PC-9 (cell line): Measurements from ENCODE around the gene TLL2. TPM values are rescaled to one million over a fixed set of nuclear protein-coding genes. Genes with fewer than 3 reads are reported as not detected.

Source experiments
- BruUV-seq: library from RNA; stranded (reverse); fragments of 400-500 nt; replicated peaks from 2 replicates; lab custom pipeline; 2021; lab: Mats Ljungman, UMichigan
- CTCF ChIA-PET: fragments of 300-600 bp; sonication (Branson Sonifier 250); formaldehyde crosslinking; loops from one replicate; lab custom pipeline; 2022; ENCODE audit warnings: antibody characterized with exemption; lab: Charles Lee
- POLR2A ChIA-PET: fragments of 300-600 bp; sonication (Branson Sonifier 250); formaldehyde crosslinking; loops from one replicate; lab custom pipeline; 2022; ENCODE audit warnings: antibody characterized with exemption; ENCODE audit not compliant: unreplicated experiment; lab: Charles Lee
- DNase-seq, 2 experiments: peaks; one replicate each; pipeline versions ENCODE4 v3.0.0 to v3.0.0-alpha.2; 2015 to 2022; ENCODE audit warnings: mixed read lengths in 1 of 2
- H2AFZ ChIP-seq: fragments of 200-600 bp; sonication (generic); 2 replicates; pipeline ENCODE4 v1.8.1; 2017; ENCODE audit warnings: antibody characterized with exemption
- H3F3A ChIP-seq: fragments of 200-600 bp; sonication (generic); 2 replicates; pipeline ENCODE4 v1.8.1; 2017; ENCODE audit warnings: antibody characterized with exemption, mild to moderate bottlenecking, low read depth; ENCODE audit not compliant: insufficient read depth
- H3K27ac ChIP-seq: fragments of 200-600 bp; sonication (generic); 2 replicates; pipeline ENCODE4 v1.6.1; 2016; ENCODE audit warnings: mixed run types
- H3K27me3 ChIP-seq: fragments of 200-600 bp; sonication (generic); 2 replicates; pipeline ENCODE4 v1.6.1; 2016; ENCODE audit warnings: low read depth, mixed run types; ENCODE audit not compliant: insufficient read depth
- H3K36me3 ChIP-seq: fragments of 200-600 bp; sonication (generic); 2 replicates; pipeline ENCODE4 v1.6.1; 2016; ENCODE audit warnings: low read depth, mixed run types
- H3K4me1 ChIP-seq: fragments of 200-600 bp; sonication (generic); replicated peaks from 2 replicates; pipeline ENCODE4 v1.6.1; 2016; ENCODE audit warnings: mixed run types; ENCODE audit not compliant: insufficient read depth
- H3K4me2 ChIP-seq: fragments of 200-600 bp; sonication (generic); 2 replicates; pipeline ENCODE4 v1.6.1; 2017; ENCODE audit warnings: mixed run types
- H3K4me3 ChIP-seq: fragments of 200-600 bp; sonication (generic); 2 replicates; pipeline ENCODE4 v1.6.1; 2016; ENCODE audit warnings: mixed run types
- H3K79me2 ChIP-seq: fragments of 200-600 bp; sonication (generic); 2 replicates; pipeline ENCODE4 v1.6.1; 2017; ENCODE audit warnings: low read depth, mixed run types
- H3K9me2 ChIP-seq: fragments of 200-600 bp; sonication (generic); 2 replicates; pipeline ENCODE4 v1.8.1; 2017; ENCODE audit warnings: mild to moderate bottlenecking; ENCODE audit not compliant: insufficient read depth
- H3K9me3 ChIP-seq: fragments of 200-600 bp; sonication (generic); 2 replicates; pipeline ENCODE4 v1.8.1; 2016; ENCODE audit warnings: low read depth; ENCODE audit not compliant: insufficient read depth
- H4K20me1 ChIP-seq: fragments of 200-600 bp; sonication (generic); 2 replicates; pipeline ENCODE4 v1.8.1; 2017; ENCODE audit not compliant: insufficient read depth
- EZH2 ChIP-seq: fragments of 200-600 bp; sonication (generic); IDR thresholded peaks from 2 replicates; pipeline ENCODE4 v1.8.0; 2017; ENCODE audit warnings: antibody characterized with exemption, low read depth
- intact Hi-C: fragments of 100-400 bp; cut with micrococcal nuclease; formaldehyde crosslinking; loops from one replicate; pipeline ENCODE4 v1.10.0; 2022; ENCODE audit not compliant: unreplicated experiment
- total RNA-seq: library from RNA; stranded (reverse); gene quantifications from 2 replicates; pipeline ENCODE4 v1.2.3, GENCODE V29; 2021
- TF ChIP-seq, protein P1 (sequence below): fragments of 200-600 bp; sonication (generic); conservative IDR thresholded peaks from 2 replicates; pipeline ENCODE4 v1.6.1; 2017; ENCODE audit warnings: mixed run types, antibody characterized with exemption, mild to moderate bottlenecking, moderate library complexity

TLL2 gene
- total RNA-seq, 1 experiment from 2014 or later: not detected

- Histone ChIP-seq H4K20me1 (no peaks in the 10 kb centered on the region), H3K36me3 (no peaks in the 10 kb centered on the region), H2AFZ (no peak overlapping the region), H3K4me3 (no peak overlapping the region), H3K4me1 (no peaks in the 10 kb centered on the region), H3F3A (no peaks in the 10 kb centered on the region), H3K9me3 (no peaks in the 10 kb centered on the region), H3K27me3 (no peaks in the 10 kb centered on the region), H3K27ac (no peak overlapping the region), H3K79me2 (no peaks in the 10 kb centered on the region), H3K4me2 (no peak overlapping the region), H3K9me2 (no peaks in the 10 kb centered on the region)
- ChIA-PET CTCF (no interaction called here), POLR2A (no interaction called here)
- DNase-seq: no peak
- intact Hi-C loops: no loop called here
- TF ChIP-seq EZH2: no peak
- TF ChIP-seq, protein P1, sequence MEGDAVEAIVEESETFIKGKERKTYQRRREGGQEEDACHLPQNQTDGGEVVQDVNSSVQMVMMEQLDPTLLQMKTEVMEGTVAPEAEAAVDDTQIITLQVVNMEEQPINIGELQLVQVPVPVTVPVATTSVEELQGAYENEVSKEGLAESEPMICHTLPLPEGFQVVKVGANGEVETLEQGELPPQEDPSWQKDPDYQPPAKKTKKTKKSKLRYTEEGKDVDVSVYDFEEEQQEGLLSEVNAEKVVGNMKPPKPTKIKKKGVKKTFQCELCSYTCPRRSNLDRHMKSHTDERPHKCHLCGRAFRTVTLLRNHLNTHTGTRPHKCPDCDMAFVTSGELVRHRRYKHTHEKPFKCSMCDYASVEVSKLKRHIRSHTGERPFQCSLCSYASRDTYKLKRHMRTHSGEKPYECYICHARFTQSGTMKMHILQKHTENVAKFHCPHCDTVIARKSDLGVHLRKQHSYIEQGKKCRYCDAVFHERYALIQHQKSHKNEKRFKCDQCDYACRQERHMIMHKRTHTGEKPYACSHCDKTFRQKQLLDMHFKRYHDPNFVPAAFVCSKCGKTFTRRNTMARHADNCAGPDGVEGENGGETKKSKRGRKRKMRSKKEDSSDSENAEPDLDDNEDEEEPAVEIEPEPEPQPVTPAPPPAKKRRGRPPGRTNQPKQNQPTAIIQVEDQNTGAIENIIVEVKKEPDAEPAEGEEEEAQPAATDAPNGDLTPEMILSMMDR: no peak
- no TSS peak for BruUV-seq
These were observed 161.1 kb downstream of the TLL2 start for GRCh38 chr10:96352582-96352981.

DNA sequence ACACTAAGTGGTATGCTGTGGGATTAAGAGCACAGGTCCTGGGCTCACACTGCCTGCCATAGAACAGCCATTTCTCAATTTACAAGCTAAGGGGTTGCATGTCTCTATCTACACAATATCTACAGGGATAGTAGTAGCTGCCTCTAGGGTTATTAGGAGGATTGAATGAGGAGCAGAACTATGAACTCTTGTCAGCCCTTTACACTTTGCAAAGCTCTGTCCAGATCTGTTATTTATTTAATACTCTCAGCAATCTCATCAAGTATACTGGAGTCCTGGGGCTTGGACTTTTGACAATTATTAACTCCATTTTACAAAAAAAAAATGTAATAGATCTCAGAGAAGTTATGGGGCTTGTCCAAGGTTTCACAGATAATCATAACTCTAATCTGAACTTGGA lies 161.7 kb downstream of the TLL2 start:
- CTCF ChIA-PET: no interaction called here
- Histone ChIP-seq H3K9me2 (no peaks in the 10 kb centered on the region), H3K4me2 (no peak overlapping the region), H3K27me3 (no peaks in the 10 kb centered on the region), H4K20me1 (no peaks in the 10 kb centered on the region), H3F3A (no peaks in the 10 kb centered on the region), H3K9me3 (no peaks in the 10 kb centered on the region), H3K4me1 (no peaks in the 10 kb centered on the region), H3K27ac (no peak overlapping the region), H3K4me3 (no peak overlapping the region), H2AFZ (no peak overlapping the region), H3K79me2 (no peaks in the 10 kb centered on the region), H3K36me3 (no peaks in the 10 kb centered on the region)
- POLR2A ChIA-PET: no interaction called here
- intact Hi-C loops: no loop called here
- TF ChIP-seq, protein P1: no peak
- no TSS peak for BruUV-seq
- DNase-seq: no peak

DNA sequence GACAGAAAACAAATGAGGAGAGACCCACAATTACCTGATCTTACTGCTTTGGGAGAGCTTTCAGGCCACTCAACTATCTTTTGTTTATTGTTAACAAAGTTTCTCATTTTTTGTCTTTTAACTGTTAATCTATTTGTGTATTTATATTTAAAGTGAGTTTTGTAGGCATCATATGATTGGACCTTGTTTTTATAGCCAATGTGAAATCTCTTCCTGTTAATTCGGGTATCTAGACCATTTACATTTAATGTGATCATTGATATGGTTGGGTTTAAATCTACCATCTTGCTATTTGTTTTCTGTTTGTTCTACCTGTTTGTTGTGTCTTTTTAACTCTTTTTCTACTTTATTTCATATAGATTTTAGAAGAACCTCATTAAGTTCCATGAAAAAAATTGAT lies 167.4 kb downstream of the TLL2 start:
- Histone ChIP-seq H3K9me2 (no peaks in the 10 kb centered on the region), H3K27ac (no peak overlapping the region), H3K27me3 (no peaks in the 10 kb centered on the region), H2AFZ (no peak overlapping the region), H3K4me2 (no peak overlapping the region), H3K9me3 (no peaks in the 10 kb centered on the region), H3K4me3 (no peak overlapping the region), H3F3A (no peaks in the 10 kb centered on the region), H4K20me1 (no peaks in the 10 kb centered on the region), H3K79me2 (no peaks in the 10 kb centered on the region), H3K36me3 (no peaks in the 10 kb centered on the region), H3K4me1 (no peaks in the 10 kb centered on the region)
- ChIA-PET POLR2A (no interaction called here), CTCF (no interaction called here)
- TF ChIP-seq, protein P1: no peak
- TF ChIP-seq EZH2: no peak
- intact Hi-C loops: no loop called here
- no TSS peak for BruUV-seq
- DNase-seq: no peak
